ENCODE measurements around the gene RPL31.

DNA sequence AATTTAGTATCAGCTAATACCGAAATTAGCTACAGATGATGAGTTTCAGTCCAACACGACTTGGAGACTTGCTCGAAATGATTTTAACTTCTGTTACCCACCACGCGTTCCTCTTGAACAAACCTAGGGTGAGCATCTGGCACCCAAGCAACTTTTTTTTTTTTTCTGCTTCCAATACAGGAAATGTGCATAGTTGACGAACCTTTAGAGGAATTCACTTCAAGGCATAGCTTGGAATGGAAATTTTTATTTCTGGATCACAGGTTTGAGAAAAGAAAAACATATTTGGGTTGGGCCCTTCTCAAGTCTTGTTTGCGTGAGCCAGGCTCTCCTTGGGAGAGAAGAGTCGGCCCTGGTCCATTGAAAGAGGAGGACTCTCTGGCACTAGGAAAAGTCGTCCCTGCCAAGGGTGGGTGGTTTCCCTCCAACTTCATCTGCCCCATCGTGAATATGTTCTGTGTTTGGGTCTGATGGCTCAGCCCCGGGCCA, 37.4 kb upstream of the RPL31 start:
- TF ChIP-seq CSRNP3 (CRISPR knock-in tag; IDR thresholded peaks at IDR 0.05), result no peak
- TF ChIP-seq, protein P1, sequence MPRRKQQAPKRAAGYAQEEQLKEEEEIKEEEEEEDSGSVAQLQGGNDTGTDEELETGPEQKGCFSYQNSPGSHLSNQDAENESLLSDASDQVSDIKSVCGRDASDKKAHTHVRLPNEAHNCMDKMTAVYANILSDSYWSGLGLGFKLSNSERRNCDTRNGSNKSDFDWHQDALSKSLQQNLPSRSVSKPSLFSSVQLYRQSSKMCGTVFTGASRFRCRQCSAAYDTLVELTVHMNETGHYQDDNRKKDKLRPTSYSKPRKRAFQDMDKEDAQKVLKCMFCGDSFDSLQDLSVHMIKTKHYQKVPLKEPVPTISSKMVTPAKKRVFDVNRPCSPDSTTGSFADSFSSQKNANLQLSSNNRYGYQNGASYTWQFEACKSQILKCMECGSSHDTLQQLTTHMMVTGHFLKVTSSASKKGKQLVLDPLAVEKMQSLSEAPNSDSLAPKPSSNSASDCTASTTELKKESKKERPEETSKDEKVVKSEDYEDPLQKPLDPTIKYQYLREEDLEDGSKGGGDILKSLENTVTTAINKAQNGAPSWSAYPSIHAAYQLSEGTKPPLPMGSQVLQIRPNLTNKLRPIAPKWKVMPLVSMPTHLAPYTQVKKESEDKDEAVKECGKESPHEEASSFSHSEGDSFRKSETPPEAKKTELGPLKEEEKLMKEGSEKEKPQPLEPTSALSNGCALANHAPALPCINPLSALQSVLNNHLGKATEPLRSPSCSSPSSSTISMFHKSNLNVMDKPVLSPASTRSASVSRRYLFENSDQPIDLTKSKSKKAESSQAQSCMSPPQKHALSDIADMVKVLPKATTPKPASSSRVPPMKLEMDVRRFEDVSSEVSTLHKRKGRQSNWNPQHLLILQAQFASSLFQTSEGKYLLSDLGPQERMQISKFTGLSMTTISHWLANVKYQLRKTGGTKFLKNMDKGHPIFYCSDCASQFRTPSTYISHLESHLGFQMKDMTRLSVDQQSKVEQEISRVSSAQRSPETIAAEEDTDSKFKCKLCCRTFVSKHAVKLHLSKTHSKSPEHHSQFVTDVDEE (CRISPR knock-in tag; IDR thresholded peaks at IDR 0.05), result no peak
- TF ChIP-seq ZNF70 (CRISPR knock-in tag; IDR thresholded peaks at IDR 0.05), result no peak
- TF ChIP-seq ZNF565 (CRISPR knock-in tag; conservative IDR thresholded peaks at IDR 0.05; ENCODE audit: low read depth), result no peak
- no peak for TF ChIP-seq RARB (CRISPR knock-in tag; IDR thresholded peaks at IDR 0.05)
- TF ChIP-seq ZNF8 (CRISPR knock-in tag; IDR thresholded peaks at IDR 0.05), result no peak
- TF ChIP-seq ARNTL (CRISPR knock-in tag; IDR thresholded peaks at IDR 0.05; ENCODE audit: borderline replicate concordance, low read depth), result no peak

Measured in SK-N-SH treated with all-trans-retinoic acid at 6 μM for 48 hours (cell line).